ENCODE data around the gene PLXNA4.

The PLXNA4 gene

GRCh38 chr7:132290021-132290420 is 286.2 kb downstream of the PLXNA4 start:
- Histone ChIP-seq H4K20me1 (ENCODE audit: control insufficient read depth, insufficient read depth, low read depth, low read length) (no peaks in the 10 kb centered on the region), H3K36me3 (ENCODE audit: control insufficient read depth, low read length) (no peaks in the 10 kb centered on the region), H3K27ac (ENCODE audit: low read depth, low read length) (no peak overlapping the region), H3K4me3 (ENCODE audit: low read length) (no peak overlapping the region), H3K27me3 (ENCODE audit: control insufficient read depth, low read length) (no peaks in the 10 kb centered on the region), H3F3A (ENCODE audit: control insufficient read depth, insufficient read depth) (no peaks in the 10 kb centered on the region), H3K9me2 (replicated peaks; ENCODE audit: control insufficient read depth, low read length) (no peaks in the 10 kb centered on the region), H3K4me2 (ENCODE audit: low read length) (no peak overlapping the region), H3K9me3 (ENCODE audit: control insufficient read depth, insufficient read depth, low read length) (no peaks in the 10 kb centered on the region), H3K4me1 (ENCODE audit: control insufficient read depth, low read length) (no peaks in the 10 kb centered on the region), H3K79me2 (ENCODE audit: control insufficient read depth, low read length) (no peaks in the 10 kb centered on the region)
- no peak for TF ChIP-seq EZH2phosphoT487 (IDR thresholded peaks at IDR 0.05; ENCODE audit: borderline replicate concordance, low read length)
- TF ChIP-seq CTCF (IDR thresholded peaks at IDR 0.05; ENCODE audit: low read depth, low read length, poor library complexity, severe bottlenecking), result no peak

GRCh38 chr7:132286836-132287235 is 289.4 kb downstream of the PLXNA4 start:
- H3F3A ChIP-seq (ENCODE audit: control insufficient read depth, insufficient read depth), result no peaks in the 10 kb centered on the region
- H3K4me1 ChIP-seq (ENCODE audit: control insufficient read depth, low read length), result no peaks in the 10 kb centered on the region
- no peaks in the 10 kb centered on the region for H3K9me3 ChIP-seq (ENCODE audit: control insufficient read depth, insufficient read depth, low read length)
- TF ChIP-seq EZH2phosphoT487 (IDR thresholded peaks at IDR 0.05; ENCODE audit: borderline replicate concordance, low read length) (no peak), CTCF (IDR thresholded peaks at IDR 0.05; ENCODE audit: low read depth, low read length, poor library complexity, severe bottlenecking) (no peak)
- no peak overlapping the region for H3K4me2 ChIP-seq (ENCODE audit: low read length)
- H4K20me1 ChIP-seq (ENCODE audit: control insufficient read depth, insufficient read depth, low read depth, low read length), result no peaks in the 10 kb centered on the region
- no peak overlapping the region for H3K27ac ChIP-seq (ENCODE audit: low read depth, low read length)
- H3K36me3 ChIP-seq (ENCODE audit: control insufficient read depth, low read length), result no peaks in the 10 kb centered on the region
- H3K4me3 ChIP-seq (ENCODE audit: low read length), result no peak overlapping the region
- H3K9me2 ChIP-seq (replicated peaks; ENCODE audit: control insufficient read depth, low read length), result no peaks in the 10 kb centered on the region
- no peaks in the 10 kb centered on the region for H3K79me2 ChIP-seq (ENCODE audit: control insufficient read depth, low read length)
- no peaks in the 10 kb centered on the region for H3K27me3 ChIP-seq (ENCODE audit: control insufficient read depth, low read length)

- Histone ChIP-seq H4K20me1 (ENCODE audit: control insufficient read depth, insufficient read depth, low read depth, low read length) (no peaks in the 10 kb centered on the region), H3K79me2 (ENCODE audit: control insufficient read depth, low read length) (no peaks in the 10 kb centered on the region), H3F3A (ENCODE audit: control insufficient read depth, insufficient read depth) (no peaks in the 10 kb centered on the region), H3K4me3 (ENCODE audit: low read length) (no peak overlapping the region), H3K9me2 (replicated peaks; ENCODE audit: control insufficient read depth, low read length) (no peaks in the 10 kb centered on the region), H3K9me3 (ENCODE audit: control insufficient read depth, insufficient read depth, low read length) (no peaks in the 10 kb centered on the region), H3K36me3 (ENCODE audit: control insufficient read depth, low read length) (no peaks in the 10 kb centered on the region), H3K4me2 (ENCODE audit: low read length) (no peak overlapping the region), H3K4me1 (ENCODE audit: control insufficient read depth, low read length) (no peaks in the 10 kb centered on the region), H3K27ac (ENCODE audit: low read depth, low read length) (no peak overlapping the region), H3K27me3 (ENCODE audit: control insufficient read depth, low read length) (no peaks in the 10 kb centered on the region)
- no peak for TF ChIP-seq EZH2phosphoT487 (IDR thresholded peaks at IDR 0.05; ENCODE audit: borderline replicate concordance, low read length)
- no peak for TF ChIP-seq CTCF (IDR thresholded peaks at IDR 0.05; ENCODE audit: low read depth, low read length, poor library complexity, severe bottlenecking)
Observed at GRCh38 chr7:132280335-132280734, 295.9 kb downstream of the PLXNA4 start.

- no peaks in the 10 kb centered on the region for H3K4me1 ChIP-seq (ENCODE audit: control insufficient read depth, low read length)
- no peak overlapping the region for H3K4me2 ChIP-seq (ENCODE audit: low read length)
- no peaks in the 10 kb centered on the region for H3K36me3 ChIP-seq (ENCODE audit: control insufficient read depth, low read length)
- H3K9me3 ChIP-seq (ENCODE audit: control insufficient read depth, insufficient read depth, low read length), result no peaks in the 10 kb centered on the region
- H3K4me3 ChIP-seq (ENCODE audit: low read length), result no peak overlapping the region
- no peaks in the 10 kb centered on the region for H3F3A ChIP-seq (ENCODE audit: control insufficient read depth, insufficient read depth)
- no peak for TF ChIP-seq EZH2phosphoT487 (IDR thresholded peaks at IDR 0.05; ENCODE audit: borderline replicate concordance, low read length)
- no peaks in the 10 kb centered on the region for H3K79me2 ChIP-seq (ENCODE audit: control insufficient read depth, low read length)
- no peak overlapping the region for H3K27ac ChIP-seq (ENCODE audit: low read depth, low read length)
- H3K9me2 ChIP-seq (replicated peaks; ENCODE audit: control insufficient read depth, low read length), result no peaks in the 10 kb centered on the region
- H3K27me3 ChIP-seq (ENCODE audit: control insufficient read depth, low read length), result no peaks in the 10 kb centered on the region
- H4K20me1 ChIP-seq (ENCODE audit: control insufficient read depth, insufficient read depth, low read depth, low read length), result no peaks in the 10 kb centered on the region
Observed at GRCh38 chr7:132279718-132280117, 296.6 kb downstream of the PLXNA4 start.

Measured in DOHH2 (cell line).